Measurements from ENCODE around the gene SLC22A5. TPM values are rescaled to one million over a fixed set of nuclear protein-coding genes. Genes with fewer than 3 reads are reported as not detected.

Gene SLC22A5
- total RNA-seq, 2 donors from 2014 or later = 3.5 to 6.4 TPM

DNA sequence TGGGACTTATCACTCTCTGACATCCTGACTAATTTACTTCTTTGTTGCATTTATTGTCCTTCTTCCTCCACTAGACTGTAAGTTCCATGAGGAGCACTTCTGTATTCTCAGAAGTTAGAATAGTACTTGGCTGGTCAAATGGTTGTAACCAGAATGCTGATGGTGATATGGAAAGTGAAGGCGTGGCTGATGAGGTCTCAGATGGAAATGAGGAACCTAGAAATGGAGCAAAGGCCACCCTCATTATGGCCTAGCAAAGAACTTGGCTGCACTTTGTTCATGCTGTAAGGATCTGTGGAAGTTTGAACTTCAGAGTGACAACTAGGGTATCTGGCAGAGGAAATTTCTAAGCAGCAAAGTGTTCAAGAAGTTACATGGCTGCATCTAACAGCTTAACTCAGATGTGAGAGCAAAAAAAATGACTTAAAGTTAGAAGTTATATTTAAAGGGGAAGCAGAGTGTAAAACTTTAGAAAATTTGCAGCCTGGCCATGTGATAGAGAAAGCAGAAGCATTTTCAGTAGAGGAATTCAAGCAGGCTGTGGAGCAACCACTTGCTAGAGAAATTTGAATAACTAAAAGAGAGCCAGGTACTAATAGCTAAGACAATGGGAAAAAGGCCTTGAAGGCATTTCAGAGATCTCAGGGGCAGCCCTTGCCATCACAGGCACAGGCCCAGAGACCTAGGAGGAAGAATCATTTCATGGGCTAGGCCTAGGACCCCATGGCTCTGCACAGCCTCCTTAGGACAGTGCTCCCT, 14.9 kb upstream of the SLC22A5 start:
- Mint-ChIP-seq H3K36me3 (no peaks in the 10 kb centered on the region), H3K4me3 (no peak overlapping the region), H3K4me1 (ENCODE audit: low read depth in 2 of 2) (no peaks in the 10 kb centered on the region), H3K9me3 (no peaks in the 10 kb centered on the region), H3K27me3 (peaks cover 0 to 3% of the 10 kb centered on the region in 2 donors), H3K27ac (no peak overlapping the region)
- no peak for ATAC-seq
- no peak for DNase-seq (ENCODE audit: low spot score)

DNA sequence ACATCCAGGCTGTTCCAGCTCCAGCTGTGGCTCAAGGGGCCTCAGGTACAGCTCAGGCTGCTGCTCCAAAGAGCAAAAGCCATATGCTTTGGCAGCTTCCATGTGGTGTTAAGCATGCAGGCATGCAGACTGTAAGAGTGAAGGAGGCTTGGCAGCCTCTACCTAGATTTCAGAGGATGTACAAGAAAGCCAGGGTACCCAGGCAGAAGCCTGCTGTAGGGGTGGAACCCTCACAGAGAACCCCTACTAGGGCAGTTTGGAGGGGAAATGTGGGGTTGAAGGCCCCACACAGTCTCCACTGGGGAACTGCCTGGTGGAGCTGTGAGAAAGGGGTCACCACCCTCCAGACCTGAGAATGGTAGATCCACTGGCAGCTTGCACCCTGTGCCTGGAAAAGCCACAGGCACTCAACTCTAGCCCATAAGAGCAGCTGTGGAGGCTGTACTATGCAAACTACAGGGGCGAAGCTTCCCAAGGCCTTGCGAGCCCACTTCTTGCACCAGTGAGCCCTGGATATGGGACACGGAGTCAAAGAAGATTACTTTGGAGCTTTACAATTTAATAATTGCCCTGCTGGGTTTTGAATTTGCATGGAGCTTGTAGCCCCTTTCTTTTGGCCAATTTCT, 14.3 kb upstream of the SLC22A5 start:
- H3K9me3 Mint-ChIP-seq = no peaks in the 10 kb centered on the region
- no peak overlapping the region for H3K27ac Mint-ChIP-seq
- no peaks in the 10 kb centered on the region for H3K36me3 Mint-ChIP-seq
- H3K27me3 Mint-ChIP-seq = peaks cover 0 to 3% of the 10 kb centered on the region in 2 donors
- no peak overlapping the region for H3K4me3 Mint-ChIP-seq
- DNase-seq (ENCODE audit: low spot score) (no peak), ATAC-seq (no peak)
- H3K4me1 Mint-ChIP-seq (ENCODE audit: low read depth in 2 of 2) = no peaks in the 10 kb centered on the region

DNA sequence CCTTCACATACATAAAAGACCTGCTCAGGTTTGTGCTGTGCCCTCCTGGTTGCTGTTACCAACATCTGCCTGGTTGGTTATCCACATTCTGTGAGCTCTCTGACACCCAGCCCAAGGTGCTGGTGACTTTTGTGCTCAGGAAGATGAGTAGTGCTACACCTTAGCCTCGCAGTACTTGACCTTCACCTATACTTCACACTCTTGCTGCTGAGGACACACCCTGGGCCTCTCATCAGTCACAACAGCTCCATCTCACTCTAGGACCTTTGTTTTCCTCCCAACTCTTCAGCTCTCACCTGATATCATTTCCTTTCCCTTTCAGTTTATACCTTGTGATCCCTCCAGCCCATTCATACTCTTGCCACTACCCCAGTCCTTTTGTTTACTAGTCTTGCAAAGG, 10.7 kb upstream of the SLC22A5 start:
- Mint-ChIP-seq H3K4me3 (no peak overlapping the region), H3K27ac (no peak overlapping the region), H3K4me1 (ENCODE audit: low read depth in 2 of 2) (no peaks in the 10 kb centered on the region), H3K27me3 (no peaks in the 10 kb centered on the region), H3K9me3 (no peaks in the 10 kb centered on the region), H3K36me3 (no peaks in the 10 kb centered on the region)
- ATAC-seq = no peak
- DNase-seq (ENCODE audit: low spot score) = no peak

DNA sequence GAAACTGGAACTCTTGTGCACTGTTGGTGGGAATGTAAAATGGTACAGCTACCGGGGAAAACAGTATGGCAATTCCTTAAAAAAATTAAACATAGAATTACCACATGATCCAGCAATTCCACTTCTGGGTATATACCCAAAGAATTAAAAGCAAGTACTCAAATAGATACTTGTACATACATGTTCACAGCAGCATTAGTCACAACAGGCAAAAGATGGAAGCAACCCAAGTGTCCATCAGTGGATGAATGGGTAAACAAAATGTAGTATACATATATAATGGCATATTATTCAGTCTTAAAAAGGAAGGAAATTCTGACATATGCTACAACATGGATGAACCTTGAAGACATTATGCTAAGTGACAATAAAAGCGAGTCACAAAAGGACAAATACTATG, 7.4 kb upstream of the SLC22A5 start:
- no peaks in the 10 kb centered on the region for H3K27me3 Mint-ChIP-seq
- H3K27ac Mint-ChIP-seq = no peak overlapping the region
- no peaks in the 10 kb centered on the region for H3K9me3 Mint-ChIP-seq
- H3K4me1 Mint-ChIP-seq (ENCODE audit: low read depth in 2 of 2) = no peaks in the 10 kb centered on the region
- no peaks in the 10 kb centered on the region for H3K36me3 Mint-ChIP-seq
- no peak overlapping the region for H3K4me3 Mint-ChIP-seq
- ATAC-seq (no peak), DNase-seq (ENCODE audit: low spot score) (no peak)

DNA sequence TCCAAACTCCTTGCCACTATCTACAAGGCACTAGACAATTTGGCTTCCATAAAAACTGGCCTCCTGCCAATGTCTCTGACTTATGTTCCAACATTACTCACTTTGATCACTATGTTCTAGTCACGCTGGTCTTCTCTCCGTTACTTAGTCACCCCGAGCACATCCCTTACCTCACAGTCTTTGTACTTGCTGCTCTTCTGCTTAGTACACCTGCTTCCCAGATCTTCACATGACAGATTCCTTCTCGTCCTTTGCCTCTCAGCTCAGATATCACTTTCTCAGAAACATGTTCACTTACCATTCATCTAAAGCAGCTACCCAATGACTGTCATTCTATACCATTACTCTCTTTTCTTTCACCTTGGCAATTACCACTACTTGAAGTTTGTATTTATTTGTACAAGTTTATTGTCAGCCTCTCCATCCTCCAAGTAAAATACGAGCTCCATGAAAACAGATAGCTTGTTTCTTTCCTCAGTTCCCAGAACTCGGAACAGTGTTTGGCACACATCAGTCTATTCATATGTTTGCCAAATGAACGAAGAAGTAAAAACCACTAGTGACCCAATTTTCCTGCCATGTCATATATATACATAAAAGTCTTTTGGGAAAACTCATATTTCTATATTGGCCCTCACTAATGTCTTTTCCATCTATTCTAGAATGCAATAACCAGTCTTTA, 5.9 kb upstream of the SLC22A5 start:
- ATAC-seq (no peak), DNase-seq (ENCODE audit: low spot score) (no peak)
- no peak overlapping the region for H3K27ac Mint-ChIP-seq
- H3K4me1 Mint-ChIP-seq (ENCODE audit: low read depth in 2 of 2) = no peaks in the 10 kb centered on the region
- H3K27me3 Mint-ChIP-seq = no peaks in the 10 kb centered on the region
- no peaks in the 10 kb centered on the region for H3K36me3 Mint-ChIP-seq
- H3K4me3 Mint-ChIP-seq = no peak overlapping the region
- no peaks in the 10 kb centered on the region for H3K9me3 Mint-ChIP-seq

DNA sequence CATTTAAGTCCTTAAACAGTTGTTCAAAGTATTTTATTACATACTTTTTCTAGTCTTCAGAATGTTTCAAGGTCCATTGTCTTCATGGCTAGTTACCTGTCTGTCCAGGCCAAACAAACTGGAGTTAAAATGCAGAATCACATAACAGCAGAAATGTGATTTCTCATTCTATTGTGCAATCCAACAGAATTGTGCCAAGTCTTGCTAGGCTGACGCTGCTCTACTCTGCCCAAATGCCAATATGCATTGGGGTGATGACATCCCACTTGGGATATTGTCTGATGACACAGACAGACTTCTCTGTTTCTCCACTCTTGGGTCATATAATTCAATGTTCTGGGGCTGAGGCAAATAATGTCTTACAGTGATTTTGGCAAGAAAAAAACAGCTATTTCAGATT, 5.2 kb upstream of the SLC22A5 start:
- Mint-ChIP-seq H3K36me3 (no peaks in the 10 kb centered on the region), H3K4me1 (ENCODE audit: low read depth in 2 of 2) (peaks cover 2 to 4% of the 10 kb centered on the region in 2 donors), H3K4me3 (no peak overlapping the region), H3K27me3 (no peaks in the 10 kb centered on the region), H3K9me3 (no peaks in the 10 kb centered on the region), H3K27ac (no peak overlapping the region)
- ATAC-seq (no peak), DNase-seq (ENCODE audit: low spot score) (no peak)

DNA sequence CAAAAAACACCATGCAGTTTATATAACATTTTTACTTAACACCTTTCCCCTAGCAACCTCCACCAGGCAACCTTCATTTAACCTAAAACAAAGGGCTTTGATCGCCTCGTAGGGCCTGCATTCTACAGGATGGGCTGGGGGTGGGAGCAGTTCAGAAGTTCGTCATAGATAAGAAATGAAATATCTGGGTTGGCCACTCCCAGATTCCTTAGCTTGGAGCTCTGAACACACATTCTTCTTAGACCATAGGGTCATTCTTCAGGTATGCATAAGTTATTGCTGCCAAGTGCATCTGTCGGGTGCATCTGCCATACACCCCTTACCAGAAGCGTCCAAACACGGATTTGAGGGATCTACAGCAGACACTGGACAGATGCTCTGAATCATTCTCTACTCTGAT, 4.3 kb upstream of the SLC22A5 start:
- no peaks in the 10 kb centered on the region for H3K9me3 Mint-ChIP-seq
- DNase-seq (ENCODE audit: low spot score) (no peak), ATAC-seq (no peak)
- no peaks in the 10 kb centered on the region for H3K27me3 Mint-ChIP-seq
- no peak overlapping the region for H3K27ac Mint-ChIP-seq
- H3K4me3 Mint-ChIP-seq = no peak overlapping the region
- no peaks in the 10 kb centered on the region for H3K36me3 Mint-ChIP-seq
- peaks cover 2 to 4% of the 10 kb centered on the region in 2 donors for H3K4me1 Mint-ChIP-seq (ENCODE audit: low read depth in 2 of 2)

DNA sequence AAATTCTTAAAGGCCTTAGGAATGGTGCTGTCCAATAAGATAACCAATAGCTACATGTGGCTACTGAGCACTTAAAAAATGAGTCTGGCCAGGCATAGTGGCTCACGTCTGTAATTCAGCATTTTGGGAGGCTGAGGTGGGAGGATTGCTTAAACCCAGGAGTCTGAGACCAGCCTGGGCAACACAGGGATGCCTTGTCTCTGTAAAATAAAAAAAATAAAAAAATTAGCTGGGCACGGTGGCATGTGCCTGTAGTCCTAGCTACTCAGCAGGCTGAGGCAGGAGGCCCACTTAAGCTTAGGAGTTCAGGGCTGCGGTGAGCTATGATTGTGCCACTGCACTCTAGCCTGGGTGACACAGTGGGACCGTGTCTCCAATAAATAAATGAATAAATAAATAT, 1.3 kb upstream of the SLC22A5 start:
- no peaks in the 10 kb centered on the region for H3K9me3 Mint-ChIP-seq
- H3K4me1 Mint-ChIP-seq (ENCODE audit: low read depth in 2 of 2) = peaks cover 15 to 19% of the 10 kb centered on the region in 2 donors
- DNase-seq (ENCODE audit: low spot score) (no peak), ATAC-seq (no peak)
- no peaks in the 10 kb centered on the region for H3K36me3 Mint-ChIP-seq
- H3K27ac Mint-ChIP-seq = no peak overlapping the region
- no peaks in the 10 kb centered on the region for H3K27me3 Mint-ChIP-seq
- no peak overlapping the region for H3K4me3 Mint-ChIP-seq

DNA sequence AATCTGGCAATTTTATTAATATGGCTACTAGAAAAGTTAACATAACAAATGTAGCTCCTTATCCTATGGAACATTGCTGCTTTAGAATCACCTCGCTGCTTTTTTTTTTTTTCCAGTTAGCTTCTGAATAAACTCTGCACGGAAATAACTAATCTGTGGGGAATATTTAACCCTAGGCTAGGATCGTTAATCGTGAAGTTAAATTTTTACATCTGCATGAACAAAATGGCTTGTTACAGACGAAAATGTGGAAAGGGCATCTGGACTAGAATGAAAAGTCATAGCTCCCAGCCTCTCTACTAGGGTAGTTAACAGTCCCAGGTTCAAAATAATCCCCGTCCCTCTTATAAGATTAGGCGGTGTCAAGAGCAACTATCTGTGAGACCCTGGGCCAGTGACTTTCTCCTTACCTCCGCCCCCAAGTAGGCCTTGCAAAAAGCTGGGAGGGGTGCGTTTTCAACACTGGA, 470 bp upstream of the SLC22A5 start:
- H3K4me1 Mint-ChIP-seq (ENCODE audit: low read depth in 2 of 2) = peaks cover 15 to 19% of the 10 kb centered on the region in 2 donors
- H3K4me3 Mint-ChIP-seq = peak overlapping the region; percentile 81
- H3K9me3 Mint-ChIP-seq = no peaks in the 10 kb centered on the region
- H3K27me3 Mint-ChIP-seq = no peaks in the 10 kb centered on the region
- no peaks in the 10 kb centered on the region for H3K36me3 Mint-ChIP-seq
- ATAC-seq (no peak), DNase-seq (ENCODE audit: low spot score) (no peak)
- H3K27ac Mint-ChIP-seq = peak overlapping the region in 1 of 2 donors; percentile 28

DNA sequence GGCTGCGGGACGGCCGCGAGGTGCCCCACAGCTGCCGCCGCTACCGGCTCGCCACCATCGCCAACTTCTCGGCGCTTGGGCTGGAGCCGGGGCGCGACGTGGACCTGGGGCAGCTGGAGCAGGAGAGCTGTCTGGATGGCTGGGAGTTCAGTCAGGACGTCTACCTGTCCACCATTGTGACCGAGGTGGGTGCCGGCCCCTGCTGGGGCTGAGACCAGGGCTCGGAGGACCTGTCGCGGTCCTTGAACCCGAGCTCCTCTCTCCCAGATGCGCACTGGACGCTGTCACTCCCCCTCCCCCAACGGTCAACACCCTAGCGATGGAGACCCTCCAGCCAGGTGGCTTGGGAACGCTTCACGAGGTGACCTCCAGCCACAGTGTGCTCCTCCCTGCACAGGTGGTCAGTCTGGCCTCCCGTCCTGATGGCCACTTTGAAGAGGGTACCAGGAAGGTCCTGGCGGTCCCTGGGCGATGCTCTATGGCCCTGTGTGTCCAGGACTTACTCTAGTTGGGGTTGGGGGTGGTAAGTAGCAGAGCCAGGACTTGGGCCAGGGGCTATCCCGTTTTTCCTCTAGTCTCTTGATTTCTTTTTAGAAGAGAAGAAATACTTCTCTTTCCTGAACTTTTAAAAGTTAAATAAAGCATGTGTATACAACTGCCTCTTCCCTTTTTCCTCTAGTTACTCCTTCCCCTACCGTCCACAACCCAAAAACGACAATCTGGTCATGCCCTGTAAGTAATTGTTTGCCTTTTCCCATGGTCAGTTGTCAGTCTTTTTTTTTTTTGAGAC, 866 bp downstream of the SLC22A5 start:
- peaks cover 15 to 19% of the 10 kb centered on the region in 2 donors for H3K4me1 Mint-ChIP-seq (ENCODE audit: low read depth in 2 of 2)
- H3K36me3 Mint-ChIP-seq = no peaks in the 10 kb centered on the region
- no peaks in the 10 kb centered on the region for H3K27me3 Mint-ChIP-seq
- H3K27ac Mint-ChIP-seq = peak overlapping the region; percentile 57 to 79
- H3K4me3 Mint-ChIP-seq = peak overlapping the region; percentile 81
- H3K9me3 Mint-ChIP-seq = no peaks in the 10 kb centered on the region
- DNase-seq (ENCODE audit: low spot score) = no peak
- ATAC-seq = no peak

DNA sequence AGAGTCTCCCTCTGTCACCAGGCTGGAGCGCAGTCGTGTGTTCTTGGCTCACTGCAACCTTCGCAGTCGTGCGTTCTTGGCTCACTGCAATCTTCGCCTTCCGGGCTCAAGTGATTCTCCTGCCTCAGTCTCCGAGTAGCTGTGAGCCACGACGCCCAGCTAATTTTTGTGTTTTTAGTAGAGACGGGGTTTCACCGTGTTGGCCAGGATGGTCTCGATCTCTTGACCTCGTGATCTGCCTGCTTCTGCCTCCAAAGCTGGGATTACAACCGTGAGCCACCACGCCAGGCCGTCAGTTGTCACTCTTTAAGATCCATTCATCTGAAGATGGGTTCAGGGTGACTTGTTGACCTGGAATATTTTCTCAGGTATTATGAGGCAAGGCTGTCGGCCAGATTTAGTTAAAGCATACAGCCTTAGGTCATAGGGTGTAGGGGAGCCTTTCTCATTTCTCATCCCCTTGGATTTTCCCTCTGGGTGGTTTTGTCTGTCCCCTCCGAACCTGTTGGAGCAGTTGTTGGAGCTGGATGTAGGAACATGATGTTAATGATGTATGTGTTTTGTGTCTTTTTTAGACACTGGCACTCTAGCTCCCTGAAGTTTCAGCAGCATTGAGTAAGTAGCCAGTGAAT, 1.6 kb downstream of the SLC22A5 start:
- ATAC-seq = no peak
- no peaks in the 10 kb centered on the region for H3K9me3 Mint-ChIP-seq
- no peaks in the 10 kb centered on the region for H3K27me3 Mint-ChIP-seq

DNA sequence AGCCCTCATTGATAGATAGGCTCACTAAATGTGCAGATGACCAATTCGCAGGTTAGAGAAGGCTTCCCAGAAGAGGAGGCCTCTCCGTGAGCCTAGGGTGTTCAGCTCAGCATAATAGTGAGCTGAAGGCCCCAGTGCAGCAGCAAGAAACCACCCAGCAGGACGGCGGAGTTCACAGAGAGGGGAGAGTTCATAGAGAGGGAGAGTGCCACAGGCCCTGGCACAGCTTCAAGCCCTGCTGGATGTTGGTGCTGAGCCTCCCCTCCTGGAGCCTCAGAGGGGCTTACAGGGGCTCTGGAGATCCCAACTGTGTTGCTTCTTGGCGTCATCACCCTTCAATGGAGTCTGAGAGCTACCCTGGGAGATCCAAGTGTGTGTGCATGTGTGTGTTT, 2.1 kb downstream of the SLC22A5 start:
- ATAC-seq = no peak
- no peak for DNase-seq (ENCODE audit: low spot score)
- H3K27ac Mint-ChIP-seq = peak overlapping the region; percentile 57 to 79
- H3K4me3 Mint-ChIP-seq = peak overlapping the region; percentile 81
- no peaks in the 10 kb centered on the region for H3K27me3 Mint-ChIP-seq
- no peaks in the 10 kb centered on the region for H3K36me3 Mint-ChIP-seq
- no peaks in the 10 kb centered on the region for H3K9me3 Mint-ChIP-seq
- peaks cover 15 to 19% of the 10 kb centered on the region in 2 donors for H3K4me1 Mint-ChIP-seq (ENCODE audit: low read depth in 2 of 2)

More for the DNA sequence above, 1.6 kb downstream of the SLC22A5 start:
- Mint-ChIP-seq H3K4me3 (peak overlapping the region; percentile 81), H3K27ac (peak overlapping the region; percentile 57 to 79), H3K4me1 (ENCODE audit: low read depth in 2 of 2) (peaks cover 15 to 19% of the 10 kb centered on the region in 2 donors), H3K36me3 (no peaks in the 10 kb centered on the region)
- no peak for DNase-seq (ENCODE audit: low spot score)

DNA sequence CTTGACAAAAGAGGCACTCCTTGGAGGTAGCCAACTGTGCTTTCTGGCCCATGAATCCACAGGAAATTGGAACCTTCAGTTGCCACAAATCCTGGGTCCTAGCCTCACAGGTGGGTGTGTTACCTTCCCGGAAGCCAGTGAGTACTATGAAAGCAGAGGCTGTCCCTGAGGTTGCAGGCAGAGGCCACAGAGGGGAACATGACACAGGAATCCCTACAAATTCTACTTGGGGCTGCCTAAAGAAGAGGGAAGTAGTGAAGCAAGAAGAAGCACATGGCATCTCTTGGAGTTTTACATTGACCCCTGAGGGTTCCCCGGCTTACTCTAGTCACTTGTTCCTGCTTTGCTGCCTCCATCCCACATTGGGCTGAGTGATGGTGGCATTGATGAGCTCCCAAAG, 2.6 kb downstream of the SLC22A5 start:
- DNase-seq (ENCODE audit: low spot score) = no peak
- no peaks in the 10 kb centered on the region for H3K27me3 Mint-ChIP-seq
- ATAC-seq = no peak
- H3K9me3 Mint-ChIP-seq = no peaks in the 10 kb centered on the region
- no peaks in the 10 kb centered on the region for H3K36me3 Mint-ChIP-seq
- no peak overlapping the region for H3K4me3 Mint-ChIP-seq
- no peak overlapping the region for H3K27ac Mint-ChIP-seq
- H3K4me1 Mint-ChIP-seq (ENCODE audit: low read depth in 2 of 2) = peaks cover 15 to 19% of the 10 kb centered on the region in 2 donors
